ENCODE measurements around the gene TRNAU1AP.

DNA sequence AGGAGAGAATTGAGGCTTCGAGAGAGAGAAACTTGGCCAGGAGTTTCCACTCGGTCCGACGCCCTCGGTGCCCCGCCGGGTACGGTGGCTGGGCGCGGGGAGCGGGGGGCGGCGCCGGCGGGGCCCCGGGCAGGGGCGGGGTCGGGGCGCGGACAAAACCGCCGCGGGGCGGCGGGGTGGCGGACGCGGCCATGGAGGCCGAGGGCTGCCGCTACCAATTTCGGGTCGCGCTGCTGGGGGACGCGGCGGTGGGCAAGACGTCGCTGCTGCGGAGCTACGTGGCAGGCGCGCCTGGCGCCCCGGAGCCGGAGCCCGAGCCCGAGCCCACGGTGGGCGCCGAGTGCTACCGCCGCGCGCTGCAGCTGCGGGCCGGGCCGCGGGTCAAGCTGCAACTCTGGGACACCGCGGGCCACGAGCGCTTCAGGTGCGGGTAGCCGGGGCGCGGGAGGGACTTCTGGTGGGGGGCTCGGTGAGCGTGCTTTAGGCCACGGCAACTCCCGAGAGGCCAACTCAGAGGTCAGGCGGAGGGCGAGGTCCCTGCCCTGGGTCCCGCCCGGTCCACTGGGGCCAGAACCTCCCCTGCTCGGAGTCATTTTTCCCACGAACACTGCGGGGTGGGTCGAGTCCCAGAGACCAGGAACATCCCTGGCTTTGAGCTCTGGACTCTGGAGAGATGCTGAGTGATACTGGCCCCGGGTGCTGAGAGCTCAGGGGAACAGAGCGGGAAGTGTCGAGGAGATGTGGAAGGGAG lies 39.6 kb downstream of the TRNAU1AP start:
- TF ChIP-seq, protein P1, sequence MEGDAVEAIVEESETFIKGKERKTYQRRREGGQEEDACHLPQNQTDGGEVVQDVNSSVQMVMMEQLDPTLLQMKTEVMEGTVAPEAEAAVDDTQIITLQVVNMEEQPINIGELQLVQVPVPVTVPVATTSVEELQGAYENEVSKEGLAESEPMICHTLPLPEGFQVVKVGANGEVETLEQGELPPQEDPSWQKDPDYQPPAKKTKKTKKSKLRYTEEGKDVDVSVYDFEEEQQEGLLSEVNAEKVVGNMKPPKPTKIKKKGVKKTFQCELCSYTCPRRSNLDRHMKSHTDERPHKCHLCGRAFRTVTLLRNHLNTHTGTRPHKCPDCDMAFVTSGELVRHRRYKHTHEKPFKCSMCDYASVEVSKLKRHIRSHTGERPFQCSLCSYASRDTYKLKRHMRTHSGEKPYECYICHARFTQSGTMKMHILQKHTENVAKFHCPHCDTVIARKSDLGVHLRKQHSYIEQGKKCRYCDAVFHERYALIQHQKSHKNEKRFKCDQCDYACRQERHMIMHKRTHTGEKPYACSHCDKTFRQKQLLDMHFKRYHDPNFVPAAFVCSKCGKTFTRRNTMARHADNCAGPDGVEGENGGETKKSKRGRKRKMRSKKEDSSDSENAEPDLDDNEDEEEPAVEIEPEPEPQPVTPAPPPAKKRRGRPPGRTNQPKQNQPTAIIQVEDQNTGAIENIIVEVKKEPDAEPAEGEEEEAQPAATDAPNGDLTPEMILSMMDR (IDR thresholded peaks at IDR 0.05; ENCODE audit: low read depth, low read length), result no peak
- no peak for TF ChIP-seq EZH2phosphoT487 (IDR thresholded peaks at IDR 0.05; ENCODE audit: low read depth)

Measured in OCI-LY3 (cell line).